IPS-15b (cell line): ENCODE results near the gene EDEM2.
A peak's percentile ranks its signal among the peaks of the same experiment; 100 is the strongest.
"Not testable (repeated sequence)": the region's sequence is repeated elsewhere in the genome, so short reads cannot be mapped to it uniquely, and the experiment has no call there.

Experiments
- H3K27me3 ChIP-seq: one replicate; pipeline ENCODE4 v1.6.1; 2013; ENCODE audit warnings: low read length; ENCODE audit not compliant: control insufficient read depth, insufficient read depth
- H3K36me3 ChIP-seq: one replicate; pipeline ENCODE4 v1.6.1; 2013; ENCODE audit warnings: low read length; ENCODE audit not compliant: control insufficient read depth, insufficient read depth
- H3K4me1 ChIP-seq: one replicate; pipeline ENCODE4 v1.6.1; 2013; ENCODE audit warnings: mild to moderate bottlenecking, low read length; ENCODE audit not compliant: control insufficient read depth, insufficient read depth
- H3K4me3 ChIP-seq: one replicate; pipeline ENCODE4 v1.5.1; 2013; ENCODE audit warnings: low read depth, low read length
- H3K9ac ChIP-seq: one replicate; pipeline ENCODE4 v1.6.1; 2013; ENCODE audit warnings: low read depth, mild to moderate bottlenecking, low read length
- H3K9me3 ChIP-seq: one replicate; pipeline ENCODE4 v1.6.1; 2013; ENCODE audit warnings: mild to moderate bottlenecking, low read length; ENCODE audit not compliant: control insufficient read depth, insufficient read depth

The EDEM2 gene

GRCh38 chr20:35146920-35147574 lies at the start of gene EDEM2:
Gene EDEM2, minus strand, starts transcription at chr20:35147336. Its CDS starts 78 bp downstream, at chr20:35147258.
- Histone ChIP-seq H3K4me3 (peak within 1 kb of the TSS; percentile 99), H3K9me3 (no peaks in the 10 kb centered on the region), H3K4me1 (peaks cover 4% of the 10 kb centered on the region), H3K27me3 (no peaks in the 10 kb centered on the region), H3K36me3 (no peaks in the 10 kb centered on the region), H3K9ac (peak within 1 kb of the TSS; percentile 84)

GRCh38 chr20:35196313-35196712 lies 49.2 kb upstream of the EDEM2 start:
- Histone ChIP-seq H3K9me3 (peaks cover 4% of the 10 kb centered on the region), H3K4me1 (peaks cover 3% of the 10 kb centered on the region)

GRCh38 chr20:35193031-35193791 lies 46.1 kb upstream of the EDEM2 start:
- not testable (repeated sequence) for H3K9me3 ChIP-seq, H3K4me1 ChIP-seq, H3K9ac ChIP-seq, H3K27me3 ChIP-seq, H3K4me3 ChIP-seq, H3K36me3 ChIP-seq

More at GRCh38 chr20:35196313-35196712, 49.2 kb upstream of the EDEM2 start:
- Histone ChIP-seq H3K4me3 (no peak overlapping the region), H3K36me3 (no peaks in the 10 kb centered on the region), H3K9ac (no peak overlapping the region), H3K27me3 (no peaks in the 10 kb centered on the region)

- Histone ChIP-seq H3K9ac (no peak overlapping the region), H3K27me3 (no peaks in the 10 kb centered on the region), H3K36me3 (no peaks in the 10 kb centered on the region), H3K4me3 (no peak overlapping the region), H3K4me1 (peaks cover 3% of the 10 kb centered on the region), H3K9me3 (no peaks in the 10 kb centered on the region)
Observed at GRCh38 chr20:35192118-35192872, 45.2 kb upstream of the EDEM2 start.

- Histone ChIP-seq H3K27me3 (no peaks in the 10 kb centered on the region), H3K9ac (no peak overlapping the region), H3K4me3 (no peak overlapping the region), H3K9me3 (no peaks in the 10 kb centered on the region), H3K36me3 (no peaks in the 10 kb centered on the region), H3K4me1 (peaks cover 3% of the 10 kb centered on the region)
Observed at GRCh38 chr20:35191419-35192117, 44.4 kb upstream of the EDEM2 start.

GRCh38 chr20:35190556-35190955 lies 43.4 kb upstream of the EDEM2 start:
- no peak overlapping the region for H3K9ac ChIP-seq

DNA sequence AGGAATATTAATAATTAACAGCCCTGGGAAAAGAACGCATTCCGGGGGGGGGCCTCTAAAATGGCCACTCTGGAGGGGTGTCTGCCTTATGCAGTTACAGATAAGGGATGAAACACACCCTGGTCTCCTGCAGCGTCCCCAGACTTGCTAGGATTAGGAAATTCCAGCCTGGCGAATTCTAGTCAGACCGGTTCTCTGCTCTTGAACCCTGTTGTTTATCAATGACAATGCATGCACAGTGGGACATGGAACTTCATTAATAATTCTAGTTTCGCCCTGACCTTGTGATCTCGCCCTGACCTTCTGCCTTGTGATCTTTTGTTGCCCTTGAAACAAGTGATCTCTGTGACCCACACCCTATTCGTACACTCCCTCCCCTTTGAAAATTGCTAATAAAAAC lies 42.1 kb upstream of the EDEM2 start:
- H3K27me3 ChIP-seq = not testable (repeated sequence)

More at GRCh38 chr20:35190556-35190955, 43.4 kb upstream of the EDEM2 start:
- Histone ChIP-seq H3K4me1 (peaks cover 3% of the 10 kb centered on the region), H3K4me3 (no peak overlapping the region), H3K9me3 (no peaks in the 10 kb centered on the region), H3K36me3 (no peaks in the 10 kb centered on the region), H3K27me3 (no peaks in the 10 kb centered on the region)

DNA sequence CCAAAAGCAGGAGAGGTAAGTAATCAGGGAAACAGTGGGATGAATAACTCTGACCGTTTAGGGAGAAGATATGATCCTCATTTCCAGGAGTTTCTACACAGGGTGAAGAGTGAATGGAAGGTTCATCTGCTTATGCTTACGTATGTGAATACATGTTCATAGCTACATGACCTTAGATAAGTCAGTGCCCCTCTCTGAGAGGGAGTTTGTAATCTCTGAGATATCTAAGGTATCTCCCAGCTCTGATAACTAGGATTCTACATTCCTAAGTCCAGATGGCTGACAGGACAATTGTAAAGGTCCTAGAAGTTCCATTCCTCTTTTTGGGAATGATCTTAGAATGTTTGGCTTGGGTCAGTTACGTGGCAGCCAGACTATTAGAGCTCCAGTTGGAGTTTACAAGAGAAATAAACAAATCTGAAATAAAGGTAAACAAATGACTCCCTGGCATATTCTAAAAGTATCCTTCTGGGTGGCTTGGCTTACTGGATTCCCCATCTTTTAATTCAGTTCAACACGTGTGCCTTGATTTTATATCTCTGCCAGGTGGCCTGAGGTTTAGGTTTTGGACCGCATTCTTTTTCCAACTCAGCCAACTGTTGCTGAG lies 40.6 kb upstream of the EDEM2 start:
- no peaks in the 10 kb centered on the region for H3K27me3 ChIP-seq
- H3K4me1 ChIP-seq = peaks cover 3% of the 10 kb centered on the region
- no peaks in the 10 kb centered on the region for H3K9me3 ChIP-seq
- H3K36me3 ChIP-seq = no peaks in the 10 kb centered on the region
- no peak overlapping the region for H3K4me3 ChIP-seq
- no peak overlapping the region for H3K9ac ChIP-seq

More for the DNA sequence above, 42.1 kb upstream of the EDEM2 start:
- H3K4me3 ChIP-seq, H3K36me3 ChIP-seq, H3K4me1 ChIP-seq, H3K9me3 ChIP-seq, H3K9ac ChIP-seq: not testable (repeated sequence)

DNA sequence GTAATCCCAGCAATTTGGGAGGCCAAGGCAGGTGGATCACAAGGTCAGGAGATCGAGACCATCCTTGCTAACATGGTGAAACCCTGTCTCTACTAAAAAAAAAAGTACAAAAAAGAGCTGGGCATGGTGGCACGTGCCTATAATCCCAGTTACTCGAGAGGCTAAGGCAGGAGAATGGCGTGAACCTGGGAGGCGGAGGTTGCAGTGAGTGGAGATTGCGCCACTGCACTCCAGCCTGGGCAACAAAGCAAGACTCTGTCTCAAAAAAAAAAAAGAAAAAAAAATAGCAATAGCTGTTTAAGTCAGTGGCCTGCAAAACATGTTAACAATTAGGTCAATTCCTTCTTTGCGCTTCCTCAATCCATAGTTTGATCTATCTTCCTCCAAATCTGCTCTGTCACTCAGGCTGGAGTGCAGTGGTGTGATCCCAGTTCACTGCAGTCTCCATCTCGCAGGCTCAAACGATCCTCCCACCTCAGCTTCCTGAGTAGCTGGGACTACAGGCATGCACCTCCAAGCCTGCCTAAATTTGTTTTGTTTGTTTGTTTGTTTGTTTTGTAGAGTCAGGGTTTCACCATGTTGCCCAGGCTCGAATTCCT lies 39.7 kb upstream of the EDEM2 start:
- not testable (repeated sequence) for H3K9ac ChIP-seq, H3K36me3 ChIP-seq, H3K9me3 ChIP-seq, H3K27me3 ChIP-seq, H3K4me1 ChIP-seq, H3K4me3 ChIP-seq

DNA sequence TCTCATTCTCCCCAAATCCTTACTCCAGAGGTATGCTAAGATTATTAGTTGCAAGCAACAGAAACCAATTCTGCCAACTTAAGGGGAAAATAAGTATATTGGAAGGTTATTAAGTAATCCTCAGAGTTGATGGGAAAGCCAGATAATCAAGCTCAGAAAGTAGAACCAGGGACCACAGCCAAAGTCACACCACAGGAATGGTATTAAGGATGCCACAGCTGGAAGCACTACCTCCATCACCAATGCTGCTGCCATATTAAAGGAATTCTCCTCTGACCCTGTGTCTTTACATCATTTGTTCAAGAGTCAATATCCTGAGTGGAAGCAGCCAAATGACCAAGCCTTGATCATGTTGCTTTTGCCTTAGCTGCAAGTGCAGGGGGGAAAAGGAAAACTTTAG lies 34.6 kb upstream of the EDEM2 start:
- H3K27me3 ChIP-seq = no peaks in the 10 kb centered on the region
- no peaks in the 10 kb centered on the region for H3K9me3 ChIP-seq
- H3K4me3 ChIP-seq = no peak overlapping the region
- no peaks in the 10 kb centered on the region for H3K36me3 ChIP-seq
- no peaks in the 10 kb centered on the region for H3K4me1 ChIP-seq
- H3K9ac ChIP-seq = no peak overlapping the region

DNA sequence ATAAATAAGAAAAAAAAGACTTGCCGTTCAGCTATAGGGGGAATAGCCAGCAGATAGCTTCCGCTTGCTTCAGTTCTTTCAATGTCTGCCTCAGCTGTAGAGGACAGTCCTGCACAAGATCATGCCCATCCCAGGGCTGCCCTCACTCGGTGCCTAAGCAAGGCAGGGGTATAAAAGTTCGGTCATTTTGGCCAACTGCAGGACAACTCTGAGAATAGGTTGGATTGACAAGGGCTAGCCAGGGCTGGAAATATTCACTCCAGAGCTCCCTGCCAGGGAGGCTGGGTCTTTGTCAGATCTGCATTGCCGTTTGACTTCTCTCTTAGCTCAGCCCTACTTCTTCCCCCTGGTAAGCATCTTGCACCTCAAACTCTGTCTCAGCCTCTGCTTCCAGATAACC lies 33.1 kb upstream of the EDEM2 start:
- no peaks in the 10 kb centered on the region for H3K27me3 ChIP-seq
- H3K9me3 ChIP-seq = no peaks in the 10 kb centered on the region
- H3K4me3 ChIP-seq = no peak overlapping the region
- H3K36me3 ChIP-seq = no peaks in the 10 kb centered on the region
- H3K9ac ChIP-seq = no peak overlapping the region
- H3K4me1 ChIP-seq = no peaks in the 10 kb centered on the region
